HepG2 (cell line): ENCODE measurements around the gene GPR12. TPM values are rescaled to one million over a fixed set of nuclear protein-coding genes. Genes with fewer than 3 reads are reported as not detected.

Source experiments
- ATAC-seq: fragments of 200-7000 bp; cut with Tn5 transposase; 3 replicates; pipeline ENCODE4 v1.9.1; 2020; ENCODE audit warnings: mild to moderate bottlenecking, moderate library complexity
- BruUV-seq: library from RNA; stranded (reverse); fragments of 400-500 nt; replicated peaks from 2 replicates; lab custom pipeline; 2021; lab: Mats Ljungman, UMichigan
- CTCF ChIA-PET: fragments of 300-600 bp; formaldehyde crosslinking; extraction: SDS; loops from one replicate; lab custom pipeline; 2021; ENCODE audit warnings: low total read pairs, inconsistent platforms, low intra/inter-chr PET ratio; lab: Yijun Ruan, JAX
- POLR2A ChIA-PET: fragments of 350-600 bp; sonication (Branson Sonifier 250); formaldehyde crosslinking; loops from one replicate; lab custom pipeline; 2020; ENCODE audit warnings: antibody characterized with exemption, inconsistent platforms; lab: Yijun Ruan, JAX
- DNase-seq: peaks from one replicate; pipeline ENCODE4 v3.0.0-alpha.2; 2015; ENCODE audit warnings: low spot score
- FAIRE-seq: peaks from 3 replicates; lab custom pipeline; 2011; peaks lifted over from hg19 to GRCh38; lab: Jason Lieb, UNC
- H2AFZ ChIP-seq: one replicate; pipeline ENCODE4 v1.6.1; 2011; ENCODE audit warnings: low read length, inconsistent platforms
- H3K27ac ChIP-seq: fragments of 300-600 bp; 3 replicates; pipeline ENCODE4 v1.8.0; 2011; ENCODE audit warnings: mixed run types, mild to moderate bottlenecking, mixed read lengths, low read length, inconsistent platforms; ENCODE audit not compliant: insufficient read depth; ENCODE audit errors: extremely low read length
- H3K27me3 ChIP-seq, 2 experiments: fragments of 200-600 bp in 1 of 2; 2 replicates in 1 of 2; 3 replicates in 1 of 2; pipeline versions ENCODE4 v1.6.0 to v1.8.0; 2011; ENCODE audit warnings: low read length in 2 of 2, mild to moderate bottlenecking in 2 of 2, moderate library complexity in 2 of 2, inconsistent platforms in 1 of 2; ENCODE audit not compliant: insufficient read depth in 2 of 2, control insufficient read depth in 1 of 2
- H3K36me3 ChIP-seq, 2 experiments: fragments of 200-600 bp in 1 of 2; replicated peaks in 1 of 2; 2 replicates in 1 of 2; 3 replicates in 1 of 2; pipeline versions ENCODE4 v1.5.1 to v1.8.0; 2011; ENCODE audit warnings: low read length in 2 of 2, inconsistent platforms in 1 of 2; ENCODE audit not compliant: insufficient read depth in 2 of 2, control insufficient read depth in 1 of 2
- H3K4me1 ChIP-seq: 2 replicates; pipeline ENCODE4 v1.5.1; 2012; ENCODE audit warnings: low read length, inconsistent platforms; ENCODE audit not compliant: insufficient read depth
- H3K4me2 ChIP-seq: 2 replicates; pipeline ENCODE4 v1.6.0; 2011; ENCODE audit warnings: low read depth, low read length, inconsistent platforms
- H3K4me3 ChIP-seq, 3 experiments: fragments of 200-600 bp in 1 of 3; sonication (generic), shearing (Covaris generic) in 1 of 3; replicated peaks in 1 of 3; 2 replicates each; pipeline ENCODE4 v1.5.1; 2011 to 2016; ENCODE audit warnings: low read length in 3 of 3, inconsistent platforms in 2 of 3, low read depth in 2 of 3, mild to moderate bottlenecking in 2 of 3, control low read depth in 1 of 3, mixed read lengths in 1 of 3; ENCODE audit not compliant: insufficient read depth in 1 of 3
- H3K79me2 ChIP-seq: one replicate; pipeline ENCODE4 v1.6.1; 2011; ENCODE audit warnings: low read length, inconsistent platforms; ENCODE audit not compliant: insufficient read depth
- H3K9ac ChIP-seq: 2 replicates; pipeline ENCODE4 v1.6.0; 2011; ENCODE audit warnings: mild to moderate bottlenecking, low read depth, low read length, inconsistent platforms; ENCODE audit not compliant: insufficient read depth
- H3K9me3 ChIP-seq: 2 replicates; pipeline ENCODE4 v1.5.1; 2012; ENCODE audit warnings: mild to moderate bottlenecking, low read length
- H4K20me1 ChIP-seq: 2 replicates; pipeline ENCODE4 v1.6.0; 2011; ENCODE audit warnings: inconsistent platforms, mild to moderate bottlenecking, low read length, moderate library complexity; ENCODE audit not compliant: insufficient read depth
- BCL6 ChIP-seq: IDR thresholded peaks from 2 replicates; pipeline ENCODE4 v1.6.1; 2016; ENCODE audit warnings: missing genetic modification reagents, missing compliant biosample characterization
- CBFB ChIP-seq: sonication (generic); formaldehyde crosslinking; IDR thresholded peaks from 2 replicates; pipeline ENCODE4 v1.4.0; 2020; ENCODE audit warnings: missing genetic modification reagents
- DNMT1 ChIP-seq: sonication (generic); formaldehyde crosslinking; IDR thresholded peaks from 2 replicates; pipeline ENCODE4 v1.5.1; 2020; ENCODE audit warnings: mild to moderate bottlenecking, missing genetic modification reagents
- HOXA3 ChIP-seq: sonication (generic); formaldehyde crosslinking; IDR thresholded peaks from 2 replicates; pipeline ENCODE4 v1.5.0; 2020; ENCODE audit warnings: missing genetic modification reagents
- JDP2 ChIP-seq: sonication (generic); formaldehyde crosslinking; IDR thresholded peaks from 2 replicates; pipeline ENCODE4 v1.8.1; 2022; ENCODE audit warnings: missing genetic modification reagents, borderline replicate concordance
- KLF15 ChIP-seq: sonication (generic); formaldehyde crosslinking; IDR thresholded peaks from 2 replicates; pipeline ENCODE4 v1.8.1; 2023; ENCODE audit warnings: borderline replicate concordance, mild to moderate bottlenecking, inconsistent platforms, missing genetic modification reagents, mixed read lengths
- MBD4 ChIP-seq: IDR thresholded peaks from 2 replicates; pipeline ENCODE4 v1.6.1; 2012; ENCODE audit warnings: low read length, inconsistent platforms, borderline replicate concordance
- NCOR1 ChIP-seq: fragments of 200-600 bp; sonication (generic); IDR thresholded peaks from 2 replicates; pipeline ENCODE4 v1.7.0; 2017; ENCODE audit warnings: antibody characterized with exemption, low read length, borderline replicate concordance
- PTBP1 ChIP-seq: fragments of 200-400 bp; formaldehyde crosslinking; IDR thresholded peaks from 2 replicates; pipeline ENCODE4 v1.6.1; 2018; ENCODE audit warnings: low read length, low read depth; ENCODE audit not compliant: poor library complexity, severe bottlenecking
- RARA ChIP-seq: IDR thresholded peaks from 2 replicates; pipeline ENCODE4 v1.6.1; 2016; ENCODE audit warnings: missing genetic modification reagents, missing compliant biosample characterization
- RELA ChIP-seq: sonication (generic); formaldehyde crosslinking; IDR thresholded peaks from 2 replicates; pipeline ENCODE4 v1.4.0; 2020; ENCODE audit warnings: missing genetic modification reagents
- TEAD3 ChIP-seq: optimal IDR thresholded peaks from 2 replicates; pipeline ENCODE3; 2016; ENCODE audit warnings: borderline replicate concordance
- THAP11 ChIP-seq: IDR thresholded peaks from 2 replicates; pipeline ENCODE4 v1.6.1; 2016; ENCODE audit warnings: missing biosample characterization, missing genetic modification reagents
- TOE1 ChIP-seq: sonication (generic); formaldehyde crosslinking; IDR thresholded peaks from 2 replicates; pipeline ENCODE4 v1.4.0; 2020; ENCODE audit warnings: mild to moderate bottlenecking, missing genetic modification reagents
- ZEB1 ChIP-seq: IDR thresholded peaks from 2 replicates; pipeline ENCODE4 v1.6.1; 2012; ENCODE audit warnings: mild to moderate bottlenecking, low read depth, inconsistent platforms; ENCODE audit not compliant: insufficient replicate concordance
- ZNF530 ChIP-seq: sonication (generic); formaldehyde crosslinking; IDR thresholded peaks from 2 replicates; pipeline ENCODE4 v1.5.0; 2020; ENCODE audit warnings: low read depth, mild to moderate bottlenecking, missing genetic modification reagents
- WGBS: methylation state at CpG from one replicate; pipeline ENCODE4 v1.1.6; 2017; ENCODE audit warnings: low lambda C conversion rate; 5-methylcytosine and 5-hydroxymethylcytosine counted together
- in situ Hi-C: cut with HindIII; loops from 2 replicates; pipeline ENCODE4 v1.10.0; 2017; ENCODE audit warnings: low pct_unique_long_range_greater_than_20kb; ENCODE audit not compliant: extremely low pct_ligation_motif_present
- intact Hi-C: fragments of 100-400 bp; cut with micrococcal nuclease; formaldehyde crosslinking; loops from one replicate; pipeline ENCODE4 v1.10.0; 2022; ENCODE audit not compliant: unreplicated experiment
- polyA plus RNA-seq, 8 experiments: library from polyadenylated mRNA; depleted of rRNA in 3 of 8; stranded (reverse) in 7 of 8; unstranded in 1 of 8; fragments of >200 nt; fragmentation: Illumina TruSeq in 4 of 8; extraction: Trizol in 4 of 8; gene quantifications; 2 replicates each; pipeline versions ENCODE4 v1.2.1 to v1.2.3, GENCODE V29; 2011 to 2016; ENCODE audit warnings: low read depth in 4 of 8, missing spikeins in 1 of 8, mixed read lengths in 1 of 8; ENCODE audit not compliant: insufficient read depth in 1 of 8
- total RNA-seq, 5 experiments: library from RNA; depleted of rRNA; stranded (reverse); fragments of >200 nt; fragmentation: Illumina TruSeq; extraction: Trizol; gene quantifications; 2 replicates each; pipeline ENCODE4 v1.2.3, GENCODE V29; 2016; ENCODE audit warnings: low read depth in 1 of 5
- TF ChIP-seq, protein P1 (sequence below): sonication (generic); formaldehyde crosslinking; IDR thresholded peaks from 2 replicates; pipeline ENCODE4 v1.4.0; 2020; ENCODE audit warnings: missing genetic modification reagents
- TF ChIP-seq, protein P2 (sequence below): sonication (generic); formaldehyde crosslinking; IDR thresholded peaks from 2 replicates; pipeline ENCODE4 v1.8.0; 2022; ENCODE audit warnings: mild to moderate bottlenecking, missing genetic modification reagents
- TF ChIP-seq, protein P3 (sequence below): sonication (generic); formaldehyde crosslinking; IDR thresholded peaks from 2 replicates; pipeline ENCODE4 v1.4.0; 2020; ENCODE audit warnings: mild to moderate bottlenecking, missing genetic modification reagents

GPR12 gene
- total and polyA plus RNA-seq, 2 of the 13 experiments (the other 11 are each of a cell fraction or from before 2014, with no cell fraction given): not detected

DNA sequence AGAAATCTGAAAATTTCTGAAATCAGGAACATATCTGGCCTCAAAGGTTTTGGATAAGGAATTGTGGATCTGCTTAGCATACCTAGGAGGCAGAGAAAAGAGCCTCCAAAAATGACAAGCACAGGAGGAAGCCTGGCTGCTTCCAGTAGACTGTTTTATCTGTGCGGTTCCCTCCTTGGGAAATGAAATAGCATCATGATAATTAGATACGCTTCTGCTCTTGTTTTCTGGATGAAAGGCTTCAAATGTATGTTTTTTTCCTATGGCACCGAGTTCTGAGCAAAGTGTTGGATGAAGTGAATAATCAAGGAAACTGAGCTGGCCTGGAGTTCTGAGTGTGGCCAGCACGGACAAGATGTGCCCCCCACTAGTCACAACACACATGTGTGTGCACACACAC, 19.8 kb upstream of the GPR12 start (continued):
- TF ChIP-seq, protein P1, sequence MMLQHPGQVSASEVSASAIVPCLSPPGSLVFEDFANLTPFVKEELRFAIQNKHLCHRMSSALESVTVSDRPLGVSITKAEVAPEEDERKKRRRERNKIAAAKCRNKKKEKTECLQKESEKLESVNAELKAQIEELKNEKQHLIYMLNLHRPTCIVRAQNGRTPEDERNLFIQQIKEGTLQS (CRISPR knock-in tag): no peak
- TF ChIP-seq MBD4: no peak
- TF ChIP-seq, protein P2, sequence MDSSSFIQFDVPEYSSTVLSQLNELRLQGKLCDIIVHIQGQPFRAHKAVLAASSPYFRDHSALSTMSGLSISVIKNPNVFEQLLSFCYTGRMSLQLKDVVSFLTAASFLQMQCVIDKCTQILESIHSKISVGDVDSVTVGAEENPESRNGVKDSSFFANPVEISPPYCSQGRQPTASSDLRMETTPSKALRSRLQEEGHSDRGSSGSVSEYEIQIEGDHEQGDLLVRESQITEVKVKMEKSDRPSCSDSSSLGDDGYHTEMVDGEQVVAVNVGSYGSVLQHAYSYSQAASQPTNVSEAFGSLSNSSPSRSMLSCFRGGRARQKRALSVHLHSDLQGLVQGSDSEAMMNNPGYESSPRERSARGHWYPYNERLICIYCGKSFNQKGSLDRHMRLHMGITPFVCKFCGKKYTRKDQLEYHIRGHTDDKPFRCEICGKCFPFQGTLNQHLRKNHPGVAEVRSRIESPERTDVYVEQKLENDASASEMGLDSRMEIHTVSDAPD (CRISPR knock-in tag): no peak
- TF ChIP-seq CBFB (CRISPR knock-in tag): no peak
- TF ChIP-seq PTBP1: no peak
- no peak for TF ChIP-seq ZNF530 (CRISPR knock-in tag)

DNA sequence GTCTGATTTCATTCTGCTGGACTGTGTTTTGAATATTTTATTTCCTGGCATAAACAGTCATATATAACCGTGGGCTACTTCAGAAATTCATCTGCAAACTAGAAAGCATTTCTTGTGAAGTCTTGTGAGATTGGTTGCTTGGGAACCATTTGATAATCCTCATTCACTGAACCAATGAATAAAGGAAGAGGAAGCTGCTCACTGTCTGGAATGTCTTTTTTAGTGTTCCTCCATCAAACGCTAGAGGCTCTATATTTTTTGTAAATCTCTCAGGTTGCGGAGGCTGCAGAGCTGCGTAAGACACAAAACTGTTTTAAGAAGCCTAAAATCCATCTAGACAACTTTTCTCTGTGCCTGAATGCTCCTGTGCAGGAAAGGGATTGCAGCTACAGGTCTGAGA, 18.7 kb upstream of the GPR12 start:
- intact Hi-C loops: no loop called here
- no peak for DNase-seq
- no peaks in the 10 kb centered on the region for H3K4me1 ChIP-seq
- CTCF ChIA-PET: no interaction called here
- H3K36me3 ChIP-seq: no peaks in the 10 kb centered on the region
- no peak overlapping the region for H3K9ac ChIP-seq
- POLR2A ChIA-PET: no interaction called here
- H3K9me3 ChIP-seq: no peaks in the 10 kb centered on the region
- H3K79me2 ChIP-seq: no peaks in the 10 kb centered on the region
- H4K20me1 ChIP-seq: no peaks in the 10 kb centered on the region
- 30% methylated on average over 4 of the region's 4 CpGs for WGBS
- in situ Hi-C loops: no loop called here
- no peak overlapping the region for H2AFZ ChIP-seq
- ATAC-seq: no peak
- H3K4me3 ChIP-seq: no peak overlapping the region
- H3K27me3 ChIP-seq: peaks cover under 1 to 2% of the 10 kb centered on the region in 2 experiments; a peak in 1 of 5 replicates
- no peak for FAIRE-seq
- no TSS peak for BruUV-seq
- H3K27ac ChIP-seq: no peak overlapping the region
- H3K4me2 ChIP-seq: no peak overlapping the region
- TF ChIP-seq BCL6 (CRISPR knock-in tag) (no peak), ZEB1 (no peak), THAP11 (CRISPR knock-in tag) (no peak), KLF15 (CRISPR knock-in tag) (no peak), TEAD3 (CRISPR knock-in tag) (no peak), JDP2 (no peak), DNMT1 (no peak), RARA (no peak), HOXA3 (no peak), TOE1 (CRISPR knock-in tag) (no peak), NCOR1 (no peak), RELA (CRISPR knock-in tag) (no peak)
- TF ChIP-seq, protein P3, sequence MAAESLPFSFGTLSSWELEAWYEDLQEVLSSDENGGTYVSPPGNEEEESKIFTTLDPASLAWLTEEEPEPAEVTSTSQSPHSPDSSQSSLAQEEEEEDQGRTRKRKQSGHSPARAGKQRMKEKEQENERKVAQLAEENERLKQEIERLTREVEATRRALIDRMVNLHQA (CRISPR knock-in tag): no peak
